ENCODE measurements around the gene PTPN12. TPM values are rescaled to one million over a fixed set of nuclear protein-coding genes. Genes with fewer than 3 reads are reported as not detected.
A peak's percentile ranks its signal among the peaks of the same experiment; 100 is the strongest.

Gene PTPN12
- total RNA-seq, 4 donors from 2014 or later: 129 to 168 (median 151) TPM

GRCh38 chr7:77561352-77561751 is 24.3 kb downstream of the PTPN12 start:
- WGBS, 2 donors: 49 to 58% methylated on average over 3 of the region's 3 CpGs
- Histone ChIP-seq H3K27me3 (no peaks in the 10 kb centered on the region), H3K4me1 (peaks cover 0 to 77% (median 18%) of the 10 kb centered on the region in 4 donors), H3K27ac (no peak overlapping the region), H3K9me3 (no peaks in the 10 kb centered on the region), H3K36me3 (peaks cover 0 to 5% (median 0%) of the 10 kb centered on the region in 3 donors), H3K4me3 (no peak overlapping the region)
- no peak for TF ChIP-seq POLR2A (IDR thresholded peaks at IDR 0.05)
- no peak for TF ChIP-seq CTCF (IDR thresholded peaks at IDR 0.05)
- no peak for TF ChIP-seq EP300 (IDR thresholded peaks at IDR 0.05)
- DNase-seq (ENCODE audit: low spot score in 2 of 2): no peak

GRCh38 chr7:77563275-77563674 is 26.2 kb downstream of the PTPN12 start:
- 75 to 83% methylated on average over 2 of the region's 2 CpGs for WGBS, 2 donors
- no peak for DNase-seq (ENCODE audit: low spot score in 2 of 2)
- no peak for TF ChIP-seq CTCF (IDR thresholded peaks at IDR 0.05)
- TF ChIP-seq EP300 (IDR thresholded peaks at IDR 0.05): no peak
- no peak for TF ChIP-seq POLR2A (IDR thresholded peaks at IDR 0.05)
- Histone ChIP-seq H3K27ac (peak overlapping the region in 1 of 4 donors; percentile 5), H3K9me3 (no peaks in the 10 kb centered on the region), H3K36me3 (no peaks in the 10 kb centered on the region), H3K4me3 (no peak overlapping the region), H3K4me1 (peaks cover 0 to 90% (median 25%) of the 10 kb centered on the region in 4 donors), H3K27me3 (no peaks in the 10 kb centered on the region)

GRCh38 chr7:77565917-77566316 is 28.8 kb downstream of the PTPN12 start:
- no peaks in the 10 kb centered on the region for H3K27me3 ChIP-seq
- H3K4me3 ChIP-seq: no peak overlapping the region
- DNase-seq (ENCODE audit: low spot score in 2 of 2): no peak
- peaks cover 0 to 91% (median 35%) of the 10 kb centered on the region in 4 donors for H3K4me1 ChIP-seq
- H3K36me3 ChIP-seq: no peaks in the 10 kb centered on the region
- 61 to 64% methylated on average over 1 of the region's 1 CpG for WGBS, 2 donors
- no peaks in the 10 kb centered on the region for H3K9me3 ChIP-seq
- H3K27ac ChIP-seq: peak overlapping the region in 1 of 4 donors; percentile 18
- no peak for TF ChIP-seq EP300 (IDR thresholded peaks at IDR 0.05)
- no peak for TF ChIP-seq CTCF (IDR thresholded peaks at IDR 0.05)
- no peak for TF ChIP-seq POLR2A (IDR thresholded peaks at IDR 0.05)

GRCh38 chr7:77566421-77566820 is 29.3 kb downstream of the PTPN12 start:
- Histone ChIP-seq H3K4me3 (no peak overlapping the region), H3K27ac (peak overlapping the region in 1 of 4 donors; percentile 18), H3K9me3 (no peaks in the 10 kb centered on the region), H3K27me3 (no peaks in the 10 kb centered on the region), H3K36me3 (no peaks in the 10 kb centered on the region), H3K4me1 (peaks cover 0 to 93% (median 35%) of the 10 kb centered on the region in 4 donors)
- 88% methylated on average over 9 of the region's 9 CpGs for WGBS, 2 donors
- no peak for DNase-seq (ENCODE audit: low spot score in 2 of 2)
- TF ChIP-seq CTCF (IDR thresholded peaks at IDR 0.05): no peak
- TF ChIP-seq POLR2A (IDR thresholded peaks at IDR 0.05): no peak
- TF ChIP-seq EP300 (IDR thresholded peaks at IDR 0.05): no peak

GRCh38 chr7:77569514-77570232 is 32.6 kb downstream of the PTPN12 start:
- H3K4me1 ChIP-seq: peaks cover 0 to 89% (median 25%) of the 10 kb centered on the region in 4 donors
- peaks cover 0 to 26% (median 4%) of the 10 kb centered on the region in 3 donors for H3K36me3 ChIP-seq
- WGBS, 2 donors: 74 to 75% methylated on average over 8 of the region's 8 CpGs

More at GRCh38 chr7:77569514-77570232, 32.6 kb downstream of the PTPN12 start:
- no peak for DNase-seq (ENCODE audit: low spot score in 2 of 2)
- TF ChIP-seq POLR2A (IDR thresholded peaks at IDR 0.05) (no peak), EP300 (IDR thresholded peaks at IDR 0.05) (no peak), CTCF (IDR thresholded peaks at IDR 0.05) (no peak)
- H3K4me3 ChIP-seq: no peak overlapping the region
- no peaks in the 10 kb centered on the region for H3K9me3 ChIP-seq
- H3K27me3 ChIP-seq: no peaks in the 10 kb centered on the region
- H3K27ac ChIP-seq: peak overlapping the region; percentile 37 to 85 (median 58)
